Esophagus squamous epithelium (tissue), 5 donors: ENCODE measurements around the gene PTAFR. TPM values are rescaled to one million over a fixed set of nuclear protein-coding genes. Genes with fewer than 3 reads are reported as not detected.

Experiments used
- DNase-seq: peaks from one replicate; lab custom pipeline; 2025; lab: John Stamatoyannopoulos, UW
- H3K27ac ChIP-seq, 4 donors: fragments of 200-600 bp; sonication (generic); one replicate each; pipeline ENCODE4 v1.5.1; 2016 to 2019; ENCODE audit warnings: mild to moderate bottlenecking in 1 of 4
- H3K27me3 ChIP-seq, 4 donors: fragments of 200-600 bp; sonication (generic); 1 replicate in 3 of 4; 2 replicates in 1 of 4; pipeline versions ENCODE4 v1.5.1 to v1.6.0; 2017 to 2021; ENCODE audit warnings: antibody characterized with exemption in 1 of 4
- H3K36me3 ChIP-seq, 3 donors: fragments of 200-600 bp; sonication (generic); one replicate each; pipeline ENCODE4 v1.5.1; 2016 to 2019
- H3K4me1 ChIP-seq, 3 donors: fragments of 200-600 bp; sonication (generic); one replicate each; pipeline ENCODE4 v1.5.1; 2017 to 2019
- H3K4me3 ChIP-seq, 4 donors: fragments of 200-600 bp; sonication (generic); 1 replicate in 3 of 4; 2 replicates in 1 of 4; pipeline ENCODE4 v1.5.1; 2016 to 2019; ENCODE audit warnings: mild to moderate bottlenecking in 2 of 4, moderate library complexity in 1 of 4
- H3K9me3 ChIP-seq, 3 donors: fragments of 200-600 bp; sonication (generic); one replicate each; pipeline ENCODE4 v1.5.1; 2016 to 2019
- POLR2A ChIP-seq, 4 donors: fragments of 450-650 bp; IDR thresholded peaks; one replicate each; pipeline ENCODE4 v1.6.1; 2017; ENCODE audit warnings: antibody characterized with exemption in 4 of 4, mild to moderate bottlenecking in 4 of 4, moderate library complexity in 3 of 4
- WGBS, 2 donors: methylation state at CpG; one replicate each; pipeline ENCODE4 v1.1.5; 2018; 5-methylcytosine and 5-hydroxymethylcytosine counted together
- intact Hi-C: fragments of 100-400 bp; cut with DNase I; formaldehyde crosslinking; loops from one replicate; pipeline ENCODE4 v1.15.0; 2022
- total RNA-seq, 4 donors: library from RNA; depleted of rRNA; stranded (reverse); fragments of >200 nt; gene quantifications; one replicate each; pipeline ENCODE4 v1.1.0, GENCODE V29; 2016
- TF ChIP-seq, protein P1 (sequence below), 6 experiments: fragments of 450-650 bp in 4 of 6; fragments of 200-600 bp in 2 of 6; sonication (generic) in 2 of 6; IDR thresholded peaks; one replicate each; pipeline ENCODE4 v1.5.1; 2016 to 2019; ENCODE audit warnings: antibody characterized with exemption in 6 of 6, mild to moderate bottlenecking in 4 of 6, moderate library complexity in 4 of 6
- donor health status: DM: yes; HTN: yes; CAD: no.

The PTAFR gene
- total RNA-seq, 4 donors from 2014 or later, result 2.7 to 12.8 (median 8.9) TPM

DNA sequence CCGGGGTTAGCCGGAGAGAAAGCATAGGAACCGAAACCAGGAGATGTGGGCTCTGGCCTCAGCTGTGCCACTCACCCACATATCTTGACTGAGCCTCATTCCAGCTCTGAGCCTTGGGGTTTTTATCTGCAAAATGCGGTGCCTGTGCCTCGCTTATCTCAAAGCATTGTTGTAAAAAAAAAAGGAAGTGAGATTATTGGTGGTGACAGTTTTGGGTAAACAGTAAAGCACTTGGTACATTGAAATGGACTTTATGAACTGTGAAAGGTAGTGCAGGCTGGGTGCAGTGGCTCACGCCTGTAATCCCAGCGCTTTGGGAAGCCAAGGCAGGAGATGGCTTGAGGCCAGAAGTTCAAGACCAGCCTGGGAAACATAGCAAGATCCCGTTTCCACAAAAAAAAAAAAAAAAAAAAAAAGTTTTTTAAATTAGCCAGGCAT lies 3.8 kb downstream of the PTAFR start:
- Histone ChIP-seq H3K36me3 (no peaks in the 10 kb centered on the region), H3K4me3 (no peak overlapping the region), H3K4me1 (peaks cover 20 to 47% (median 27%) of the 10 kb centered on the region in 3 donors), H3K9me3 (no peaks in the 10 kb centered on the region), H3K27me3 (no peaks in the 10 kb centered on the region), H3K27ac (peak overlapping the region in 3 of 4 donors; percentile 56 to 75 (median 57))
- WGBS, 2 donors, result 27 to 46% methylated on average over 5 to 8 of the region's 8 CpGs
- no peak for DNase-seq
- intact Hi-C loops, result no loop called here
- TF ChIP-seq POLR2A (IDR thresholded peaks at IDR 0.05), result peak in 1 of 4 donors; percentile 25
- TF ChIP-seq, protein P1, sequence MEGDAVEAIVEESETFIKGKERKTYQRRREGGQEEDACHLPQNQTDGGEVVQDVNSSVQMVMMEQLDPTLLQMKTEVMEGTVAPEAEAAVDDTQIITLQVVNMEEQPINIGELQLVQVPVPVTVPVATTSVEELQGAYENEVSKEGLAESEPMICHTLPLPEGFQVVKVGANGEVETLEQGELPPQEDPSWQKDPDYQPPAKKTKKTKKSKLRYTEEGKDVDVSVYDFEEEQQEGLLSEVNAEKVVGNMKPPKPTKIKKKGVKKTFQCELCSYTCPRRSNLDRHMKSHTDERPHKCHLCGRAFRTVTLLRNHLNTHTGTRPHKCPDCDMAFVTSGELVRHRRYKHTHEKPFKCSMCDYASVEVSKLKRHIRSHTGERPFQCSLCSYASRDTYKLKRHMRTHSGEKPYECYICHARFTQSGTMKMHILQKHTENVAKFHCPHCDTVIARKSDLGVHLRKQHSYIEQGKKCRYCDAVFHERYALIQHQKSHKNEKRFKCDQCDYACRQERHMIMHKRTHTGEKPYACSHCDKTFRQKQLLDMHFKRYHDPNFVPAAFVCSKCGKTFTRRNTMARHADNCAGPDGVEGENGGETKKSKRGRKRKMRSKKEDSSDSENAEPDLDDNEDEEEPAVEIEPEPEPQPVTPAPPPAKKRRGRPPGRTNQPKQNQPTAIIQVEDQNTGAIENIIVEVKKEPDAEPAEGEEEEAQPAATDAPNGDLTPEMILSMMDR (IDR thresholded peaks at IDR 0.05), result no peak

DNA sequence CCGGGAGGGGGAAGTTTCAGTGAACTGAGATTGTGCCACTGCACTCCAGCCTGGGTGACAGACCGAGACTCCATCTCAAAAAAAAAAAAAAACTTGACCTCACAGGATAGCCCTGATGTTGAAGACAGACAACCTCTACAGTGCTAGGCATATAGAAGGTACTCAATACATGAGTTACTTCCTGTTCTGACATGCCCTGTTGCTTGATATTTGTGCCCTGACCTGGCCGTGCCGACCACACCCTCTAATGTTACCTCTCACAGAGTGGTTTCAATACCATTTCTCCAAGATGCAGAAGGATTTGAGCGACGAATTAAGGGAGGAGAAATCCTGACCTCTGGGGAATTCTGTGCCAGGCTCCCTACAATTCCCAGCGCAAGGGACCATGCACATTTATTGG lies 5.2 kb downstream of the PTAFR start:
- Histone ChIP-seq H3K27ac (peak overlapping the region in 2 of 4 donors; percentile 0 to 25), H3K27me3 (no peaks in the 10 kb centered on the region), H3K9me3 (no peaks in the 10 kb centered on the region), H3K4me3 (no peak overlapping the region), H3K4me1 (peaks cover 20 to 47% (median 27%) of the 10 kb centered on the region in 3 donors), H3K36me3 (no peaks in the 10 kb centered on the region)
- TF ChIP-seq, protein P1 (IDR thresholded peaks at IDR 0.05), result no peak
- TF ChIP-seq POLR2A (IDR thresholded peaks at IDR 0.05), result no peak
- 63 to 79% methylated on average over 7 of the region's 7 CpGs for WGBS, 2 donors
- DNase-seq, result no peak
- intact Hi-C loops, result no loop called here

DNA sequence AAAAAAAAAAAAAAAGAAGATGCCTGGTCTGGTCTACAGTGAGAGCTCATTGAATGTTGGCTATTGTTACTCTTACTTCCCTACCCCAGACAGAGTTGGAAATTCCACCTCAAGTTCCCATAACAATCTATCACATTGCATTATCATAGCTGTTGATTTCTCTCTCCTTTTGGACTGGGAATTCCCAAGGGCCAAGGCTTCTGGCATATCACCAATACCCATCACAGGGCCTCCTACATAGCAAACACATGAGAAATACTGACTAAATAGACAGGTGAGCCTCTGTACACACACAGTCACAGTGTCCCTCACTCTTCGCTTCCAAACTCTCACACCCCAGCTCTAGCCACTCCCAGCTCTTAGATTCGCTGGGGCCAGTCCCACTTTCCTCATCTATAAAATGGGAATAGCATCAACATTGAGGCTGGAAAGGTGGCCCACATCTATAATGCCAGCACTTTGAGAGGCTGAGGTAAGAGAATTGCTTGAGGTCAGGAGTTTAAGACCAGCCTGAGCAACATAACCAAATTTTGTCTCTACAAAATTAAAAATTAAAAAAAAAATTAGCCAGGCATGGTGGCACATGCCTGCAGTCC lies 6.4 kb downstream of the PTAFR start:
- DNase-seq, result no peak
- Histone ChIP-seq H3K9me3 (no peaks in the 10 kb centered on the region), H3K36me3 (no peaks in the 10 kb centered on the region), H3K4me3 (no peak overlapping the region), H3K4me1 (peaks cover 20 to 47% (median 24%) of the 10 kb centered on the region in 3 donors), H3K27me3 (no peaks in the 10 kb centered on the region), H3K27ac (no peak overlapping the region)
- WGBS, 2 donors, result 78 to 82% methylated on average over 2 of the region's 2 CpGs
- no peak for TF ChIP-seq POLR2A (IDR thresholded peaks at IDR 0.05)
- TF ChIP-seq, protein P1 (IDR thresholded peaks at IDR 0.05), result no peak
- intact Hi-C loops, result no loop called here

DNA sequence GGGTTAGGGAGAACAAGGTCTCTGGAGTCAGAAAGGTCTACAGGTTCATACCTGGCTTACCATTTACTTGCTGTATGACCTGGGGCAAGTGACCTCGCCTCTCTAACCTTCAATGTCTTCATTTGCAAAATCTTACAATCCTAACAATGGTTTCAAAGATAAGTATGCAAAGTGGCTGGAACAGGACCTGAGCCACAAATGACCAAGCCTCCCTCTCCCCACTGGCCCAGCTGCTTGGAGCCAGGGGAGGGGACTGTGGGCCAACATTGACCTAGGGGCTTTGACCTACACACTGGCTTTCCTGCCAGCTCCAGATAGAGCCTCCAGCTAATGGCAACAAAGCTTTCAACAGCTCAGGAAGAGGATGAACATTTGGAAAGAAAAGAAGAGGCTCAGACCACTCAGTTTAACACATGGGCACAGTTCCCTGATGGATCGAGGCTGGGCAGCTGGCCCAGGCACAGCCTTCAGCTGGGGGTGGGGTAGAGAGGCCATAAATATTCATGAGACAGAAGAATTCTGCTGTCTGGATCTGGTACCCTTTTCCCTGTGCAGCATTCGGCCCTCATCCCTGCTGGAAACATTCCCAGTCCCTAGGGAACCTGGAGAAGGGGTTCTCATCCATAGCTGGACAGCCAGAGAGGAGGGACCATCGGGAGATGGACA lies 12.9 kb downstream of the PTAFR start:
- Histone ChIP-seq H3K4me1 (peaks cover 6 to 51% (median 28%) of the 10 kb centered on the region in 3 donors), H3K27ac (peak overlapping the region in 1 of 4 donors; percentile 13), H3K9me3 (no peaks in the 10 kb centered on the region), H3K27me3 (no peaks in the 10 kb centered on the region), H3K4me3 (no peak overlapping the region), H3K36me3 (no peaks in the 10 kb centered on the region)
- no peak for DNase-seq
- intact Hi-C loops, result no loop called here
- no peak for TF ChIP-seq POLR2A (IDR thresholded peaks at IDR 0.05)
- TF ChIP-seq, protein P1 (IDR thresholded peaks at IDR 0.05), result no peak
- WGBS, 2 donors, result 46 to 57% methylated on average over 4 of the region's 4 CpGs

DNA sequence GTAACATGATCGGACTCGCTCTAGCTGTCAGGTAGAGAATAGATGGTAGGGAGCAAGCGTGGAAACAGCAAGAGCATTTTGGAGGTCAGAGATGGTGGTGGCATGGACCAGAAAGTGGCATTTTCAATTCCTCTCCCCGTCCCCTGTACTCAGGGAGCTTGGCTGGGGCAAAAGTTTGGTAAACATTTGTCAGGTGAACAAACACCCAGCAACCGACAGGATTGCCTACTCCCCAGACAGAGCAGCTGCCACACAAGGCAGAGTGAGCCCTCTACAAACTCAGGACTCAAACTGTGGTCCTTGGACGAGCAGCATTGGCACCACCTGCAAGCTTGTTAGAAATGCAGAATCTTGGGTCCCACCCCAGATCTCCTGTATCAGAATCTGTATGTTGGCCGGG lies 14.3 kb downstream of the PTAFR start:
- peak overlapping the region in 3 of 4 donors; percentile 39 to 83 (median 40) for H3K27ac ChIP-seq
- DNase-seq, result no peak
- WGBS, 2 donors, result 47 to 84% methylated on average over 4 to 7 of the region's 7 CpGs

More for the DNA sequence above, 14.3 kb downstream of the PTAFR start:
- no peaks in the 10 kb centered on the region for H3K36me3 ChIP-seq
- TF ChIP-seq POLR2A (IDR thresholded peaks at IDR 0.05), result no peak
- TF ChIP-seq, protein P1 (IDR thresholded peaks at IDR 0.05), result no peak
- H3K4me1 ChIP-seq, result peaks cover 6 to 51% (median 28%) of the 10 kb centered on the region in 3 donors
- H3K4me3 ChIP-seq, result no peak overlapping the region
- intact Hi-C loops, result no loop called here
- H3K9me3 ChIP-seq, result no peaks in the 10 kb centered on the region
- no peaks in the 10 kb centered on the region for H3K27me3 ChIP-seq
